DND-41 (cell line): ENCODE data around the gene SPEM1.

Source experiments
- CTCF ChIP-seq: IDR thresholded peaks from 2 replicates; pipeline ENCODE4 v1.5.1; 2012; ENCODE audit warnings: borderline replicate concordance, low read length, moderate library complexity, mild to moderate bottlenecking; ENCODE audit not compliant: poor library complexity, severe bottlenecking; ENCODE audit errors: extremely low read depth
- EZH2 ChIP-seq: IDR thresholded peaks from 3 replicates; pipeline ENCODE4 v1.6.1; 2012; ENCODE audit warnings: borderline replicate concordance, low read depth, mild to moderate bottlenecking, moderate library complexity, low read length, inconsistent platforms; ENCODE audit not compliant: severe bottlenecking

GRCh38 chr17:7414837-7415236, 5.3 kb upstream of the SPEM1 start:
- TF ChIP-seq CTCF (no peak), EZH2 (no peak)
